Common myeloid progenitor, CD34-positive (primary cell): Measurements from ENCODE around the gene OMG.
A peak's percentile ranks its signal among the peaks of the same experiment; 100 is the strongest.
"Not testable (repeated sequence)": the region's sequence is repeated elsewhere in the genome, so short reads cannot be mapped to it uniquely, and the experiment has no call there.

Experiments
- CTCF ChIA-PET: fragments of 350-600 bp; sonication (Branson Sonifier 250); formaldehyde crosslinking; loops from one replicate; lab custom pipeline; 2021; ENCODE audit warnings: antibody characterized with exemption; lab: Charles Lee
- POLR2A ChIA-PET: fragments of 350-600 bp; sonication (Branson Sonifier 250); formaldehyde crosslinking; loops from one replicate; lab custom pipeline; 2021; ENCODE audit warnings: antibody characterized with exemption; lab: Charles Lee
- DNase-seq, 3 donors: peaks; one replicate each; pipeline versions ENCODE4 v3.0.0 to v3.0.0-alpha.2; 2013
- H3K27ac ChIP-seq, 2 experiments: 1 replicate in 1 of 2; 2 replicates in 1 of 2; pipeline ENCODE4 v1.7.0; 2013; ENCODE audit warnings: inconsistent platforms in 2 of 2, low read length in 2 of 2, mild to moderate bottlenecking in 2 of 2, low read depth in 1 of 2, moderate library complexity in 1 of 2; ENCODE audit not compliant: severe bottlenecking in 2 of 2, insufficient read depth in 1 of 2, poor library complexity in 1 of 2
- H3K27me3 ChIP-seq, 5 experiments: replicated peaks in 2 of 5; 1 replicate in 3 of 5; 2 replicates in 2 of 5; pipeline versions ENCODE4 v1.6.1 to v1.7.0; 2013; ENCODE audit warnings: low read length in 4 of 5, mild to moderate bottlenecking in 2 of 5, moderate library complexity in 2 of 5, inconsistent platforms in 1 of 5; ENCODE audit not compliant: insufficient read depth in 5 of 5, control insufficient read depth in 4 of 5
- H3K36me3 ChIP-seq, 4 experiments: 1 replicate in 2 of 4; 2 replicates in 2 of 4; pipeline versions ENCODE4 v1.6.1 to v1.7.0; 2013; ENCODE audit warnings: low read length in 3 of 4, control low read depth in 1 of 4, mild to moderate bottlenecking in 1 of 4; ENCODE audit not compliant: control insufficient read depth in 4 of 4, insufficient read depth in 4 of 4
- H3K4me1 ChIP-seq, 4 experiments: 1 replicate in 3 of 4; 2 replicates in 1 of 4; pipeline versions ENCODE4 v1.6.1 to v1.7.1; 2013; ENCODE audit warnings: low read length in 3 of 4, mild to moderate bottlenecking in 3 of 4, control low read depth in 1 of 4, inconsistent platforms in 1 of 4, moderate library complexity in 1 of 4; ENCODE audit not compliant: control insufficient read depth in 4 of 4, insufficient read depth in 4 of 4; ENCODE audit errors: control extremely low read depth in 1 of 4
- H3K4me3 ChIP-seq, 7 experiments: 1 replicate in 4 of 7; 2 replicates in 3 of 7; pipeline versions ENCODE4 v1.5.1 to v1.7.0; 2013; ENCODE audit warnings: mild to moderate bottlenecking in 7 of 7, low read length in 6 of 7, moderate library complexity in 6 of 7, inconsistent platforms in 2 of 7, low read depth in 2 of 7, control low read depth in 1 of 7; ENCODE audit not compliant: insufficient read depth in 4 of 7, control insufficient read depth in 1 of 7; ENCODE audit errors: extremely low read depth in 1 of 7
- H3K9me3 ChIP-seq, 5 experiments: 1 replicate in 4 of 5; 2 replicates in 1 of 5; pipeline versions ENCODE4 v1.6.1 to v1.7.1; 2013; ENCODE audit warnings: low read length in 4 of 5, mild to moderate bottlenecking in 2 of 5, inconsistent platforms in 1 of 5, low read depth in 1 of 5, moderate library complexity in 1 of 5; ENCODE audit not compliant: control insufficient read depth in 4 of 5, insufficient read depth in 2 of 5; ENCODE audit errors: control extremely low read depth in 1 of 5
- WGBS: methylation state at CpG from one replicate; pipeline ENCODE4 v1.1.5; 2013; ENCODE audit not compliant: insufficient coverage; 5-methylcytosine and 5-hydroxymethylcytosine counted together

Gene OMG

DNA sequence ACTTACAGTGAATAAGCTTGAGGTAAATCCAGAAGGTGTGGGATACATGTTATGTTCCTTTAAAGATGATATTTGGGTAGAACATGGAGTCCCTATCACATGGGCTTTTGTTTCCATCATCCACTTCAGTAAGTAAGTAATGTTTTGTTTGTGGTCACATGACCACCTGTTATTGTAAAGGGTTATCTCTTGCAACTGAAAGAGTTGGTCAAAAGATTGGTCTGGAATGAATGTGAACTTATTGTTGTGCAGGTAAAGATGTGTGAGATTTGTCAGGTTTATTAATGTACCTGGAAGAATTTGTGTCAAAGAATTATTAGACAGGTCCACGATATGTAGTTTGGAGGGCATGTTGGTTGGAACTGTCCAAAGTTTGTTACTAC is 1.6 kb downstream of the OMG start:
- ChIA-PET CTCF (no interaction called here), POLR2A (no interaction called here)
- 100% methylated on average over 1 of the region's 1 CpG for WGBS
- H3K27me3 ChIP-seq = no peaks in the 10 kb centered on the region
- H3K27ac ChIP-seq = no peak overlapping the region
- peaks cover 0 to 5% (median 0%) of the 10 kb centered on the region in 4 experiments for H3K36me3 ChIP-seq
- no peak for DNase-seq
- H3K4me1 ChIP-seq = peaks cover 0 to 18% (median 3%) of the 10 kb centered on the region in 4 experiments
- no peak overlapping the region for H3K4me3 ChIP-seq
- no peaks in the 10 kb centered on the region for H3K9me3 ChIP-seq

DNA sequence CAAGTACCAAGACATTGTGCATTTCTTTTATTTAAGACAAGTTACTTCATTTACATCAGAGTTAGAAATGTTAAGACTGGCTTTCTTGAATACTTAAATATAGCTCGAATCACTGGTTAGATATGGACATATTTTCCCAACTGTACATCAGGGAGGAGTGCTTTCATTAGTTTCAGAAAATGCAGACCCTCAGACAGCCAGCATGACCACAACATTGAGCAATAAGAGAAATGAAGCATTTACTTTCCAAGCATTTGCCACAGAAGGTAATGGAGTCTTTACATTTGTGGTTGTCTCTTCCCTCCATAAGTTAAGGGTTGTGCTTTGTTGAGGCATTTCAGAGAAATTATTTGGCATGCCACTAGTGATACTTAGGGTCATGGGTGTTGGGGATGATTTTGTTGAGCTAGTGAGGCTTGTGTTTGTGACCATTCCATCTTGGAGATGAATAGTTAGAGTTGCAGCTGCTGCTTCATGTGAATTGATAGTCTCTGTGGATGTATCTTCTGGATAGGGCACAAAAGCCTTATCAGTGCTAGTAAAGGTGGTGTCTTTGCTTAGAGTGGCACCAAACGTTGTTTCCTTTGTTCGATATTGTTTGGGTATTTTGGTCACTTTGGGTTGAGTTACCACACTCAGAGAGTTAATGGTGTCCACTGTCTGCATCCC is 2.1 kb downstream of the OMG start:
- Histone ChIP-seq H3K36me3 (peaks cover 0 to 5% (median 0%) of the 10 kb centered on the region in 4 experiments), H3K27me3 (no peaks in the 10 kb centered on the region), H3K4me1 (peaks cover 0 to 23% (median 6%) of the 10 kb centered on the region in 4 experiments), H3K4me3 (no peak overlapping the region), H3K27ac (no peak overlapping the region), H3K9me3 (no peaks in the 10 kb centered on the region)
- DNase-seq = peak in 1 of 3 donors; percentile 27
- ChIA-PET POLR2A (no interaction called here), CTCF (no interaction called here)
- 100% methylated on average over 3 of the region's 3 CpGs for WGBS

DNA sequence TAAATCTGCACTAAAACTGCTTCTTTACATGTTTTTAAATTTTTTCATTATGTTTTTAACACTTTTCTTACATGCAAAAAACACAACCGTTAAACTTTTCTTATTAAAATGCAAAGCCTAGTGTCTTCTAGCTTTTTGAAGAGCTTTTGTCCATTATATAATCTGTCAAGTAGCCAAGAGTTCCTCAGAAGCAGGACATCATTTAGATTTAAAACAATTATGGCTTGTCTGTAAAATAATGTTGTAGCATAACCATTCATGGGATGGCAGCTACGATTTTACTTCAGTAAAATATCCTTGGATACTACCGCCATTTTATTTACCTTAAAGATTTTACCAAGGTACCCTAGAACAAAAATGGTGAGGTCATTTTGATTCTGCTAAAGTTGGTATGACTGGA is 2.8 kb downstream of the OMG start:
- no peaks in the 10 kb centered on the region for H3K9me3 ChIP-seq
- H3K4me3 ChIP-seq = no peak overlapping the region
- POLR2A ChIA-PET = no interaction called here
- no CpG with 5 or more reads among the region's 3 CpGs for WGBS
- H3K4me1 ChIP-seq = peaks cover 0 to 28% (median 6%) of the 10 kb centered on the region in 4 experiments
- peaks cover 0 to 6% (median 0%) of the 10 kb centered on the region in 4 experiments for H3K36me3 ChIP-seq
- CTCF ChIA-PET = interaction anchor here (1.6 kb wide), 1 partner anchor 10 kb away, joined by 4 read pairs; no protein-coding TSS in a partner anchor
- no peaks in the 10 kb centered on the region for H3K27me3 ChIP-seq
- DNase-seq = no peak
- no peak overlapping the region for H3K27ac ChIP-seq

DNA sequence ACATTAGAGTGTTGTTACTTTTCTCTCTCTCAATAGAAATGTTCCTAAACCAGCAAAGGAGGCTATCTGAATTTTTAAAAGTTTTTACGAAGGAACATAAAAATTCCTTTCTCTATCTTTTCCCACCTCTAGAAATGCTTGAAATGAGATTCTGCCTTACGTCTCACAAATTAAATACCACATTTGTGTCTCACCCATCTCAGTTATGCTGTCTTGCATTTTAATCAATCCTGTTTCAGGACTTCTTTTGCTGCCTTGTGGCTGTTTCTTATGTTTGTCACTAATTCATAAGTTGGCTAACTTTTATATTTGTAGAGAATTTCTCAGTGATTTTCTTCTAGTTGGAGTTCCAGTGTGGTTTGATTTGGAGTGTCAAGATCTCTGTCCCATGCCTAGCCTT is 3.5 kb downstream of the OMG start:
- peaks cover 0 to 28% (median 6%) of the 10 kb centered on the region in 4 experiments for H3K4me1 ChIP-seq
- no peak overlapping the region for H3K27ac ChIP-seq
- ChIA-PET POLR2A (no interaction called here), CTCF (interaction anchor here (1.6 kb wide), 1 partner anchor 10 kb away, joined by 4 read pairs; no protein-coding TSS in a partner anchor)
- H3K36me3 ChIP-seq = peaks cover 0 to 7% (median 0%) of the 10 kb centered on the region in 4 experiments
- no peaks in the 10 kb centered on the region for H3K9me3 ChIP-seq
- no peak overlapping the region for H3K4me3 ChIP-seq
- WGBS = 100% methylated on average over 2 of the region's 2 CpGs
- H3K27me3 ChIP-seq = no peaks in the 10 kb centered on the region
- no peak for DNase-seq

DNA sequence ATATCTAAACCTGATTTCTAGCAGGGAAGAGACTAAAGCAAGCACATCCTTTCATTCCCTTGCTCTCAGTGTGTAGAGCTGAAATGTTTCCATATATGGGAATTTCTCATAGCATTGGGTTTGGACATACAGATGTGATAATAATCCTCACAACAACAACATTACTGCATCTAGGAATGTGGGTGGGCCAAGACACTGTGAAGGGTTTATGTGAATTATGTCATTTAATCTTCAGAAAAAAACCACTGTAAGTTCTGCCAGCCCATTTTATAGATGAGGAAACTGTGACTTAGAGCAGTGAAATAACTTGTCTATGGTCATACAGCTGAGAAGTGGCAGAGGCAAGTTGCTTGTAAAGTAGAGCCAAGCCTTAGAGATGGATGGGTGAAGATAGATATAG is 5.2 kb downstream of the OMG start:
- CTCF ChIA-PET = no interaction called here

DNA sequence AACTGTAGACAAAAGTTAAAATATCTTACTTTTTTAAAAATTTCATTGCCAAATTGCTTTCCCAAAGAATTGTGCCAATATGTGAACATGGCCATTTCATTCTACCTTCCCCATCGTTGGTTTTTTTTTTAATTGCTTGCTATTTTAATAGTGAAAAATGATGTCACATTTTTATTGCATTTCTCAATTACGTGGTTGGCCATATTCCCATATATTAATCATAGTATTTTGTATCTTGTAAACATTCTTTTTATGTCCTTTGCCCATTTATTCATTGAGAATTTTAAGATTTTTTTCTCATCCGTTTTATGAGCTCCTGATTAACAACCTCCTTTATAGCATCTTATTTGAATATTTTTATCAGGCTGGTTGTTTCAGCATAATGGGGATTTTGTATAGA is 7.2 kb downstream of the OMG start:
- Histone ChIP-seq H3K4me3 (peak overlapping the region in 1 of 7 experiments; percentile 2), H3K27me3 (no peaks in the 10 kb centered on the region), H3K36me3 (peaks cover 0 to 7% (median 1%) of the 10 kb centered on the region in 4 experiments), H3K9me3 (no peaks in the 10 kb centered on the region), H3K4me1 (peaks cover 0 to 20% (median 4%) of the 10 kb centered on the region in 4 experiments), H3K27ac (peak overlapping the region in 1 of 2 experiments; percentile 54)
- WGBS = 100% methylated on average over 1 of the region's 3 CpGs
- DNase-seq = no peak
- ChIA-PET CTCF (interaction anchor here (0.8 to 1.4 kb wide), 3 partner anchors 11 to 26 kb away, joined by 3 to 4 read pairs (median 3); partner anchors contain the start of gene EVI2B), POLR2A (no interaction called here)

More for the DNA sequence above, 5.2 kb downstream of the OMG start:
- Histone ChIP-seq H3K9me3 (no peaks in the 10 kb centered on the region), H3K27ac (no peak overlapping the region), H3K36me3 (peaks cover 0 to 7% (median 1%) of the 10 kb centered on the region in 4 experiments), H3K4me1 (peaks cover 0 to 28% (median 6%) of the 10 kb centered on the region in 4 experiments), H3K27me3 (no peaks in the 10 kb centered on the region), H3K4me3 (no peak overlapping the region)
- no peak for DNase-seq
- POLR2A ChIA-PET = no interaction called here

DNA sequence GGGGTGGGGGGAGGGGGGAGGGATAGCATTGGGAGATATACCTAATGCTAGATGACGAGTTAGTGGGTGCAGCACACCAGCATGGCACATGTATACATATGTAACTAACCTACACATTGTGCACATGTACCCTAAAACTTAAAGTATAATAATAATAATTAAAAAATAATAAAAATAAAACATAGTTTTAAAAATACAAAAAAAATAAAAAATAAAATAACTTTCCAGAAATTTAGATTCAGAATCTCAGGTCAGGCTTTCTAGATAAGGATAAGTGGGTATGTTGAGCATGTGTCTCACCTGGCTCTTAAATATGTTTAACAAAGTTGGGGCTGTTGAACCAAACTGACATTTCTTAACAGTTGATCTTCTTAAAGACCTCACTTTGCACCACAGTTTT is 9.1 kb downstream of the OMG start:
- WGBS = no CpG with 5 or more reads among the region's 1 CpG
- POLR2A ChIA-PET = interaction anchor here (0.6 kb wide), 1 partner anchor 65 kb away, joined by 3 read pairs; no protein-coding TSS in a partner anchor
- H3K36me3 ChIP-seq, H3K9me3 ChIP-seq, H3K27me3 ChIP-seq, H3K4me3 ChIP-seq, H3K27ac ChIP-seq, DNase-seq, CTCF ChIA-PET: not testable (repeated sequence)
- H3K4me1 ChIP-seq = peaks cover 0 to 10% (median 3%) of the 10 kb centered on the region in 4 experiments
